GM21576 (cell line): Measurements from ENCODE around the gene RBL1.
"Not testable (repeated sequence)": the region's sequence is repeated elsewhere in the genome, so short reads cannot be mapped to it uniquely, and the experiment has no call there.

Source experiments
- ATAC-seq: cut with Tn5 transposase; IDR thresholded peaks from one replicate; pipeline ENCODE4 v1.9.1; 2021; ENCODE audit warnings: mild to moderate bottlenecking, moderate library complexity; ENCODE audit not compliant: unreplicated experiment

The RBL1 gene, protein sequence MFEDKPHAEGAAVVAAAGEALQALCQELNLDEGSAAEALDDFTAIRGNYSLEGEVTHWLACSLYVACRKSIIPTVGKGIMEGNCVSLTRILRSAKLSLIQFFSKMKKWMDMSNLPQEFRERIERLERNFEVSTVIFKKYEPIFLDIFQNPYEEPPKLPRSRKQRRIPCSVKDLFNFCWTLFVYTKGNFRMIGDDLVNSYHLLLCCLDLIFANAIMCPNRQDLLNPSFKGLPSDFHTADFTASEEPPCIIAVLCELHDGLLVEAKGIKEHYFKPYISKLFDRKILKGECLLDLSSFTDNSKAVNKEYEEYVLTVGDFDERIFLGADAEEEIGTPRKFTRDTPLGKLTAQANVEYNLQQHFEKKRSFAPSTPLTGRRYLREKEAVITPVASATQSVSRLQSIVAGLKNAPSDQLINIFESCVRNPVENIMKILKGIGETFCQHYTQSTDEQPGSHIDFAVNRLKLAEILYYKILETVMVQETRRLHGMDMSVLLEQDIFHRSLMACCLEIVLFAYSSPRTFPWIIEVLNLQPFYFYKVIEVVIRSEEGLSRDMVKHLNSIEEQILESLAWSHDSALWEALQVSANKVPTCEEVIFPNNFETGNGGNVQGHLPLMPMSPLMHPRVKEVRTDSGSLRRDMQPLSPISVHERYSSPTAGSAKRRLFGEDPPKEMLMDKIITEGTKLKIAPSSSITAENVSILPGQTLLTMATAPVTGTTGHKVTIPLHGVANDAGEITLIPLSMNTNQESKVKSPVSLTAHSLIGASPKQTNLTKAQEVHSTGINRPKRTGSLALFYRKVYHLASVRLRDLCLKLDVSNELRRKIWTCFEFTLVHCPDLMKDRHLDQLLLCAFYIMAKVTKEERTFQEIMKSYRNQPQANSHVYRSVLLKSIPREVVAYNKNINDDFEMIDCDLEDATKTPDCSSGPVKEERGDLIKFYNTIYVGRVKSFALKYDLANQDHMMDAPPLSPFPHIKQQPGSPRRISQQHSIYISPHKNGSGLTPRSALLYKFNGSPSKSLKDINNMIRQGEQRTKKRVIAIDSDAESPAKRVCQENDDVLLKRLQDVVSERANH

DNA sequence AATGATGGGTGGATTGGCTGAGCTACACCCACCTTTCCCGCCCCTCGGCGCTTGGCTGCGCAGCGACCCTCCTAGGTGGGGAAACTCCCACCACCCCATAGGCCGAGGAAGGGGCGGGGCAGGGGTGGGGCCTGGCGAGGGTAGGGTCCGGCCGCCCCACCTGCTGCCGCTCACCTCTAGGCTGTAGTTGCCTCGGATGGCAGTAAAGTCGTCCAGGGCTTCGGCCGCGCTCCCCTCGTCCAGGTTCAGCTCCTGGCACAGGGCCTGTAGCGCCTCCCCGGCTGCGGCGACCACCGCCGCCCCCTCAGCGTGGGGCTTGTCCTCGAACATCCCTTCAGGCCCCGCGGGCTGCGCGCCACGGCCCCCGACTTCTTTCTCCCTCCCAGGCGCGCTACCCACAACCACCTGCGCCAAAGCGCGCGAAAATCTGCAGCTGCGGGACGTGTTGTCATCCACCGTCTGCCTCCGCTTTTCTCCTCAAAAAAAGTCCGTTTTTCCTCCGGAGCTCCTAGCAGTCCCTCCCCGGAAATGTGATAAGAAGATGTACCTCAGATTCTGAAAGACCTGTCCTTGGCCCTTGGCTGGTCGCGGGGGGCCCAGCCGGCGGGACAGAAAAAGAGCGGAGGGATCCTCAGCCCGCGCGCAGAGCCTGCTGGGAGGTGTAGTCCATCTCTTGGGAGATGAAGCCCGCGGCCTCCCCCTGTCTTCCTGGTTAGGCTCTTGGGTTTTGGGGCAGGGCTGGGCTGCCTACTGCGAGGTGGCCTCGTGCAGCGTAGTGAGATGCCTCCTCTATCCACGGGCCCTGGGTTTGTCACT lies at the start of gene RBL1:
Gene RBL1, minus strand, starts transcription at position 399 of the 816 bp plus-strand sequence. Its CDS starts 69 bp downstream, at position 330.
- peak; percentile 72 for ATAC-seq

DNA sequence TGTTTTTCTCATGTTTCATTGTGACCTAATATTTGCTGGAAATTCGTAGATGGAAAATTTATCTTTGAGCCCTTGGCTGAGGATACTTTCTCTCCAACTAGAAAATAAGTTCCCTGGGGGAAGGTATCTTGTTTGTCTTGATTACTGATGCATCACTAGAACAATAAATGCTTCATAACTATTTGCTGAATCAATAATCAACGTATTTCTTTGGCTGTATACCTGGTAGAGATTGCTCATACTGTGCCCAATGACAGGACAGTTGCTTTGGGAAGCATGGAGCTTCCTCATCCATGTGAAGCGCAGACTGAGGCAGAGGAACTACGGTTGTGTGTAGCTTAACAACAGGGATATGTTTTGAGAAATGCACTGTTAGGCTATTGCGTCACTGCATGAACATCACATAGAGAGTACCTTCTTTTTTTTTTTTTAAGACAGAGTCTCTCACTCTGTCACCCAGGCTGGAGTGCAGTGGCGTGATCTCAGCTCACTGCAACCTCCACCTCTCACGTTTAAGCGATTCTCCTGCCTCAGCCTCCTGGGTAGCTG lies 49.1 kb upstream of the RBL1 start:
- no peak for ATAC-seq

DNA sequence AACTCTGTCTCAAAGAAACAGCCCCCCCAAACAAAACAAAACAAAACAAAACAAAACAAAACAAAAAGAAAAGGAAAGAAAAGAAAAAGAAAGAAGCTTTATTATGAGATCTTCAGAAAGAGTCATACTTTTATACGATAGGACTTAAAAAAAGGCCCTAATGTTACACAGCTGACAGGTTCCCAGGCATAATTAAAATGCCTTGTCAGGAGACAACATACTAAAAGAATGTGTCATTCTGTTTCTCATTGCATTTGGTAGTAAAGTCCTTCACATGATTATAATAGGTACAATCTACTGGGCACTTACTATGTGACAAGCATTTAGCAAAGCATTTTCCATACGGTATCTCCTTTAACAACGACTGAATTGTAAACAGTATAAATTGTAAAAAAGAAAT lies 46.9 kb upstream of the RBL1 start:
- ATAC-seq = no peak

DNA sequence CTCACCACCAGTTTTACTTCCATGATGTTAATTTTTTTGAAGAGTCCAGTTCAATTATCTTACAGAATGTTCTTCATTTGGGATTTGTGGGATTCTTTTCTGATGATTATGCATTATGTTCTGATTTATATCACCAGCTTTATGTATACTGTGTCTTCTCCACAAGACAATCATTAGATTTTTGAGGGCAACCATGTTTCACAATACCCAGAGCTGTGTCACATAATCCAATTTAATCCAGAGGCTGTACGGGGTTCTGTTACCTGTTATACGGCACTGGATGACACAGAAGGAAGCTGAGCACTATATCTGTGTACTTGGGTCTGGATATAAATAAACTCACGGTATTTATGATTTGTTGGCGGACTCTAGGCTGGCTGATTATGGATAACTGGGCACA lies 41.8 kb upstream of the RBL1 start:
- no peak for ATAC-seq

DNA sequence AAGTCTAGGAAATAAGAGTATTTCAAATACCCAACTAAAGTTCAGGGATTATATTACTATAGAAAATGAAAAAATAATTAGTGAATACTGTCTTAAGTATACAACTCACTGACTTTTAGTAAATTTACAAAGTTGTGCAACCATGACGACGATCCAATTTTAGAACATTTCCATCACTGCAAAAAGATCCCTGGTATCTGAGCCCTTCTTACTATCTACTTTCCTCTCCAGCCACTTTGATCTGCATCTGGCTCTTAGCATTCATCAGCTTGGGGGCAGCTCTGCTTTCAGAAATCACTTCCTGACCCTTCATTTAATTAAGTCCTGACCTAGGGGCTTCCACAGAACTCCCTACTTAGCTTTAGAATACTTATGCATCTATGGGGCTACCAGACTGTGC lies 38.2 kb upstream of the RBL1 start:
- ATAC-seq = no peak

DNA sequence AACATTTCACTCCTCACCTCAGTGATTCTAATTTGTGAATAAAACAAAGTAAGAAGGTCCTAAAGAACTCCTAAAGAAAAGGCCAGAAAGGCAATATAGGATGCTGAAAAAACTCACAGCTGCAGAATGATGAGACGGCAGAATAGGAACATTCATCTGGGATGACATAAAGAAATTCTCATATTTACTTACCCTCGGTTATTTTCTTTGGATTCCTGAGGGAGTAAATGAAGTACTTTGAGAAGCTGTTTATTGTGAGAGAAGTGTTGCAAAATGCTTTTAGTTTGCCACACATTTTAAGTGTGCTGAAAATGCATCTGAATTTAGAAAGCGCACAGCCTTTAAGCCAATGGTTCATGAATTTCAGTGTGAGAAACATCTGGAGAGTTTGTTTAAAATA lies 35.7 kb upstream of the RBL1 start:
- ATAC-seq = no peak

DNA sequence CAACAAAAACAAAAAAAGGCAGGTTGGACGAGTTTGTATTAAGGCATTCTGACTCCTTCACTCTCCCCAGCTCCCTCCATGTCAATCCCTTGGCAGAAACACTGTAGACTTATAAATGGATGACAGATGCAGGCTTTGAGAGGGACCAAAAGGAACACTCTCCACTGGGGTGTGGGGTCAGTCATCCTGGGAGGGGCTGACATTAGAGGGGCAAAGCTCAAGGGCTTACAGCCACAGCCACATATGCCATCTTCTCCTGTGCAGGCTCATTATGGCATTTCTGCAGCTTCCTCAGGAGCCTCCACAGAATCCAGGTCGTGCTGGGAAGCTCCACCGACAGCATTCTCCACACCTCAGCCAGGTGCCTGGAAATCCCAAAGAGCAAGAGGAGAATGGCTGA lies 33.0 kb upstream of the RBL1 start:
- ATAC-seq = no peak

DNA sequence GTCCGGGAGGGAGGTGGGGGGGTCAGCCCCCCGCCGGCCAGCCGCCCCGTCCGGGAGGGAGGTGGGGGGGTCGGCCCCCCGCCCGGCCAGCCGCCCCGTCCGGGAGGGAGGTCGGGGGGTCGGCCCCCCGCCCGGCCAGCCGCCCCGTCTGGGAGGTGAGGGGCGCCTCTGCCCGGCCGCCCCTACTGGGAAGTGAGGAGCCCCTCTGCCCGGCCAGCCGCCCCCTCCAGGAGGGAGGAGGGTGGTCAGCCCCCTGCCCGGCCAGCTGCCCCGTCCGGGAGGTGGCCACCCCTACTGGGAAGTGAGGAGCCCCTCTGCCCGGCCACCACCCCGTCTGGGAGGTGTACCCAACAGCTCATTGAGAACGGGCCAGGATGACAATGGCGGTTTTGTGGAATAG lies 30.5 kb upstream of the RBL1 start:
- ATAC-seq = not testable (repeated sequence)

DNA sequence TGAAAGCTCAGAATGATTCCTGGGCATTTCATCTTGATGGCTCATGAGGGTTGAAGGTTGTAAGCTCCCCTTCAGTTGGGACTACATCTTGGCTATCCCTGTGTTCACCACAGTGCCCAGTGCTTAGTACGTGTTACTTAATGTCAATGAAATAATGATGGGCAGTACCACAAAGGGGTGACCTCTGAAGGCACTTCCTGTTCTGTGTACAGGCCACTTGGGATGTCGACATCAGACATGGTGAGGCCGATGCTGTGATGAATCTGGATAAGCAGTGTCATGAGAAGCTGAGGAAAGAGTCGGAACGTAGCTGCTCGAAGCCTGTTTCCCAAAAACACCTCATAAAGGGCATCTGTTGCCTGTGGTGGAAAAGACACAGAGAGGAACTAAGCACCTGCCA lies 27.6 kb upstream of the RBL1 start:
- no peak for ATAC-seq

DNA sequence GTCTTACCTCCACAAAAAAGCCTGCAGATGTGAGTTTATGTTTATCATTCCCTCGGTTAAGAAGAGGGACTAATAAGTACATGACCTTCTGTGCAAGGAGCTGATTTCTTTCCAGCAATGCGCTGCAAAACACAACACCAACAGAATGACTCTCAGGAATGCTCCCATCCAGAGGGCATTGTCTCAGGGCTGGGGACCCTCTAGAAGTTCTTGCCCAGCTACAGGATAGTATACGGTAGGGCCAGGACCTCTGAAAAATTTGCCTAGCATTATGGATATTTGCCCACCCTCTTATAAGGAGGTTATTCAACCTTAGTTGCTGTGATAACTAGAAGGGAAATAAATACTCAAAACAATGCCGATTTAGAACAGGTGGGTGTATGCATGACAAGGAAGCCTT lies 24.7 kb upstream of the RBL1 start:
- no peak for ATAC-seq

DNA sequence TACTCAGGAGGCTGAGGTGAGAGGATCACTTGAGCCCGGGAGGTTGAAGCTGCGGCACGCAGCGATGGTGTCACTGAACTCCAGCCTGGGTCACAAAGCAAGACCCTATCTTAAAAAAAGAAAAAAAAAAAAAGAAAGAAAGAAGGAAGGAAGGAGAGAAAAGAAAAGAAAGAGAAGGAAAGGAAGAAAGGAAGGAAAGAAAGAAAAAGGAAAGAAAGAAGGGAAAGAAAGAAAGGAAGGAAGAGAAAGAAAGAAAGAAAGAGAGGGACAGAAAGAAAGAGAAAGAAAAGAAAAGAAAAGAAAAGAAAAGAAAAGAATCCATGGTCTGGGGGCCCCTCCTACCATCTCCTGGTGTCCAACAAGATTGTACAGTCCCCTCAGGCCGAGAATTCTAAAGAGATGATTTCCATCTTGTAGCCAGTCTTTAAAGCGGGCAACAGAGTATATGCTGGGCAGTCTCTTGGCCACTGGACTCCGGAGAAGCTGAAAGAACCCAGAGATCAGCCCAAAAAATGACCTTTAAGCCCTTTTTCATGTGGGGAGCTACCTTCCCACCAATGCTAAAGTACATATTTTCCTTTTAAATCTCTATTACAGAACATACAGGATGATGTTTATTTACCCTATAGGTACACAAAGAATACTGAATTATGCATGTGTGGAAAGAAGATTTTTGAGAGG lies 23.7 kb upstream of the RBL1 start:
- ATAC-seq = no peak

DNA sequence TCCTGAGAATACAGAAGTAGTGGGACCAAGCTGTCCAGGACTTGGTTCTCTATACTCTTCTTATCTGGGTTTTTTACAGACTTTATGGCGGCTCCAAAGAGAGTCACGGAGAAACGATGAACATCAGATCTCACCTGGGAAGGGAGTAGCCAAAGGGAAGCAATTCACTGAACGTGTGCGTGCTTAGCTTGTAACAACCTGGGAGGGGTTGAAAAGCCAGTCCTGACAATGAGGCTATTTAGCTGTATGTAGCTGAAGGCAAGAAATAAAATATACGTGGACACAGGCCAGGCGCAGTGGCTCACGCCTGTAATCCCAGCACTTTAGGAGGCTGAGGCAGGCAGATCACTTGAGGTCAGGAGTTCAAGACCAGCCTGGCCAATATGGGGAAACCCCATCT lies 18.2 kb upstream of the RBL1 start:
- ATAC-seq = no peak

DNA sequence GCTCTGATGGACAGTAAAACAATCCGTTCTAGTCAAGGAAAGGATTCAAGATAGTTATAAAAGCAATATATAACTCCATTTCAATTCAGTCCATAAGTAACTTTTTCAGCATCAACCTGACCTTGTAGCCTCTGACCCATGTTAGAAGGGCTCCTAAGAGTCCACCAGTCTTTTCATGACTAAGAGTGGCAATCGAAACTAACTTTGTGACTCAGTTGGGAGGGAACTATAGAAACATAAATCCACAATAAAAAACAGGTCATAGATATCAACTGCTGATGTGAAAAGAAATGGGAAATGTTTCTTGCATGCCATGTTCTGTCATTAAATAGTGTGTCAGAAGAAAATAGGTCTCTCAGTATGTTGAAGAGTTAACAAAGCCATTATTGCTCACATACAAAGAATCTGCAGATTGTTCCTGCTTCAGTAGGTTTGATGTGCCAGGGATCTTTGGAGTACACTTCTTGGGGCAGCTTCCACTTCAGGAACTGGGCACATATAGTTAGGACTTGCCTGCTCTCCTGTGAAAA lies 16.2 kb upstream of the RBL1 start:
- ATAC-seq = no peak

DNA sequence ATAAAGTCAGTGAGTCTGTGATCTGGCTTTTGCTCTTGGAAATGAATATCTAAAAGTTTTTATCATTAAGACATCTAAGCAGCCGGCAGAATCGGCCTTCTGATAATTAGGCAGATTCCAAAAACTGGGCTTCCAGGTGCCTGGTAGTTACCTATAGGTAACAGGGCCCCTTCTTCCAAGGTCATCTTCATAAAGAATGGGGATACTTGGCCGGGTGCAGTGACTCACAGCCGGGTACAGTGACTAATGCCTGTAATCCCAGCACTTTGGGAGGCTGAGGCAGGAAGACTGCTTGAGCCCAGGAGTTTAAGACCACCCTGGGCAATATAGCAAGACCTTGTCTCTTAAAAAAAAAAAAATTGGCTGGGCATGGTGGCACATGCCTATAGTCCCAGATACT lies 12.9 kb upstream of the RBL1 start:
- no peak for ATAC-seq

DNA sequence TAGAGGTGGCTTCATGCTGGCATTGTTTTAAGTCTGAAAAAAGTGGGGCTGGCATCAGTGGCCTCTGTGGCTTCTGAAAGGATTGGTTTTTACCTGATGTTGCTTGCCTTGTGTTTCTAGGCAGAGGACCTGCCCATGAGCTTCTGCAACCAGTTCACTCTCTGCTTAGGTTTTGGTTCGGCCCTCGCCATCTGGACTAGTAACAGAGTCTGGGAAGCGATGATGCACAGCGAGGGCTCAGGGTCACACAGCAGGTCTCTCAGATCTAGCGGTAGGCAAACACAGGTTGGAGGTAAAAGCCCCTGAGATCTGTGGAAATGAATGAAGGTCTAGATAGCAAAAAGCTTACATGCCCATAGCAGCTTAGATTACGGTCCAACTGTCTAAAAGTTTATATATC lies 6.8 kb upstream of the RBL1 start:
- ATAC-seq = no peak

DNA sequence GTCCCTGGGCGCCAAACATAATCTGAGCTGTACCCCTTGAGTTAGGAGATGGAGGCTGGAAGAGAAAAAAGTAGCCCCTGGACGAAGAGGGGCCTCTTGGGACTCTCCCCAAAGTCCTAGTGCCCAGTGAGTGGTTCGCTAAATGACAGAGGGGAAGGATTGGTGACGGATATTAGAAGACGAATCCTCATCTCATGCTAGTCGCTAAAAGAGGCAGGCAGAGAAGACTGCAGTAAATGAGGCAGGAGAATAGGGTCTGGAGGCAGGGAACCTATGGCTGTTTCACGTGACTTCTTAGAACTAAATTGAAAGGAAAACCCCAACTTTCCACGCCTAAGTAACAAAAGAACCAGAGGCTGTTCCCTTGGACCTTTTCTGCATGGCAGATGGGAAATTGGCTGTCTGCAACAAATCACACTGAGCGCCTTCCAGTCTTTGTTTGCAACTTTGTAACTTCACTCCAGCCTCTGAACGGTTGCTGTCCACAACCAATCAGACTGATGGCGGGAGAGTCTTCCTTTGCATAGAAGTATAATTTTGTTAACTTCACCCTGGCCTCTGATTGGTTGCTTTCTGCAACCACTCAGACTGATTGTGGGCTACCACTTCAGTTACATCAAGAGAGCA lies 731 bp upstream of the RBL1 start:
- ATAC-seq = no peak

DNA sequence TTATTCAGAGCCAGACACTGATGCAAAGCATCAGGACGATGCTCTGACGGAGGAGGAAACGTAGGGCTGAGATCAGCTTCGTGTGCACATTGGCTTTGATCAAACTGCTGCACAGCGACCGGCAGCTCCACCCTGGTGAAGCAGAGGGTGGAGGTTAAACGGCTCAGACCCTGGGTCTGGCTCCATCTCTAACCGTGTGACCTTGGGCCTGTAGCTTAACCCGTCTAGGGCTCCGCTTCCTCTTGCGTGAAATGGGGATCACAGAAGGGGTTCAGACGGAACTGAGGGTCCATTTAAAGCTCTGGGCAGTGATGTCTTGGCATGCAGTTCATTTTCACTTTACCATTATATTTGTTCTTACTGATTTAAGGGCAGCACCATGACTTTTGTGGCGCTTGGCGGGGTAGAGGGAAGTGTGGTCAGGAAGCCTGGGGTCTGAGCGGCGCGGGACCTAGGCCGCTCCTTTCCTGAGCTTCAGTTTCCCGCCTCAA lies 644 bp downstream of the RBL1 start:
- ATAC-seq = peak; percentile 20

DNA sequence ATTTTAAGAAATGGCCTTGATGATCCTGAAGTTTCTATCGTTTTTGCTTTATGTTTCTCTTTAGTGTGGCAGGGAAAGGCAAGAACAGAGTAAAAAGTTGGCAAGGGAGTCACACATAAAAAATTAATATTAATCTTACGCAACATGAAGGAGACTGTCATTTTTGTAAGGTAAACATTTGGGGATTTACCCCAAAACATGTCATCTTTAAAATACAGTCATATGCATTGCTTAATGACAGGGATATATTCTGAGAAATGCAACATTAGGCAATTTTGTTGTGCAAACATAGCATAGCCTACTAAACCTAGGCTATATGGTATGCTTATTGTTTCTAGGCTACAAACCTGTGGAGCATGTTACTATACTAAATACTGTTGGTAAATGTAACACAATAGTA lies 5.4 kb downstream of the RBL1 start:
- ATAC-seq = no peak

DNA sequence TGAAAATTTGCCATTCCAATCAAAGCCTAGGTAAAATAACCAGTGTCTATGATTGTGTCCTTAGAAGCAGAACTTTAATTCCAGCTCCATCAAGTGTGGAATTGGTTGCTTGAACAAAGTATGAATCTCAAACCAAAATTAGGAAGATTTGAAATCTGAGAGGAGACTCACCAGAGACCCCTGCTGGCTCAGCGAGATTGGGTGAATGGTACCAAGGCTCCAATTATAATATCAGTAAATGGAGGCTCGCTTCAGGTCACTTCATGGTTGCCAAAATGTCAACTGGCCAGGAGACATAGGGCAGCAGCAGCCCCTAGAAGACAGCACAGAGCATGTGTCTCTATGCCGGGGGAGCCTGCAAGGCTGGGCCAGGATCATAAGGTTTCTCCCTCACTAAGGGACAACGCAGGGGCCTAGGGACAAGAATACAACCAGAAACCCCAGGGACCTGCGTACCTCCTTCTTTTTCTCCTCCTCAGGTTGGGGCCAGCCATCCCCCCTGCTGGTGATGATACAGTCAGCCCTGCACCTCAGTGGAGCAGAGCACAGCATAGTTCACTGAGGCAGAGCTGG lies 14.0 kb downstream of the RBL1 start:
- no peak for ATAC-seq
